Suprapubic skin (tissue), 4 donors: Measurements from ENCODE around the gene MXI1. TPM values are rescaled to one million over a fixed set of nuclear protein-coding genes. Genes with fewer than 3 reads are reported as not detected.

Experiments used
- DNase-seq, 2 donors: peaks; one replicate each; pipeline ENCODE4 v3.0.0-alpha.2; 2019; ENCODE audit warnings: low spot score in 2 of 2
- H3K27ac ChIP-seq: fragments of 200-600 bp; sonication (generic); one replicate; pipeline ENCODE4 v1.5.1; 2019
- H3K27me3 ChIP-seq: fragments of 200-600 bp; sonication (generic); one replicate; pipeline ENCODE4 v1.5.1; 2019
- H3K36me3 ChIP-seq: fragments of 200-600 bp; sonication (generic); one replicate; pipeline ENCODE4 v1.5.1; 2019
- H3K4me1 ChIP-seq: fragments of 200-600 bp; sonication (generic); one replicate; pipeline ENCODE4 v1.5.1; 2019
- H3K4me3 ChIP-seq: fragments of 200-600 bp; sonication (generic); one replicate; pipeline ENCODE4 v1.5.1; 2019; ENCODE audit warnings: mild to moderate bottlenecking
- H3K9me3 ChIP-seq: fragments of 200-600 bp; sonication (generic); one replicate; pipeline ENCODE4 v1.5.1; 2019
- CTCF ChIP-seq, 2 donors: fragments of 200-600 bp in 1 of 2; fragments of 450-650 bp in 1 of 2; sonication (generic) in 1 of 2; IDR thresholded peaks; one replicate each; pipeline ENCODE4 v1.5.1; 2016 to 2019; ENCODE audit warnings: antibody characterized with exemption in 2 of 2, mild to moderate bottlenecking in 1 of 2, moderate library complexity in 1 of 2
- EP300 ChIP-seq: sonication (generic); formaldehyde crosslinking; IDR thresholded peaks from one replicate; pipeline ENCODE4 v1.6.1; 2017; ENCODE audit warnings: antibody characterized with exemption
- POLR2A ChIP-seq, 2 donors: fragments of 450-650 bp; IDR thresholded peaks; one replicate each; pipeline ENCODE4 v1.6.1; 2017; ENCODE audit warnings: antibody characterized with exemption in 2 of 2, mild to moderate bottlenecking in 2 of 2, moderate library complexity in 2 of 2
- POLR2AphosphoS5 ChIP-seq, 3 donors: sonication (generic); formaldehyde crosslinking; IDR thresholded peaks; one replicate each; pipeline ENCODE4 v1.6.1; 2017; ENCODE audit warnings: antibody characterized with exemption in 3 of 3
- WGBS: methylation state at CpG from one replicate; pipeline ENCODE4 v1.1.5; 2018; 5-methylcytosine and 5-hydroxymethylcytosine counted together
- total RNA-seq, 4 donors: library from RNA; depleted of rRNA; stranded (reverse); fragments of >200 nt; gene quantifications; one replicate each; pipeline ENCODE4 v1.1.0, GENCODE V29; 2016

MXI1 gene
- total RNA-seq, 4 donors from 2014 or later: 64.3 to 77.9 (median 70.9) TPM

DNA sequence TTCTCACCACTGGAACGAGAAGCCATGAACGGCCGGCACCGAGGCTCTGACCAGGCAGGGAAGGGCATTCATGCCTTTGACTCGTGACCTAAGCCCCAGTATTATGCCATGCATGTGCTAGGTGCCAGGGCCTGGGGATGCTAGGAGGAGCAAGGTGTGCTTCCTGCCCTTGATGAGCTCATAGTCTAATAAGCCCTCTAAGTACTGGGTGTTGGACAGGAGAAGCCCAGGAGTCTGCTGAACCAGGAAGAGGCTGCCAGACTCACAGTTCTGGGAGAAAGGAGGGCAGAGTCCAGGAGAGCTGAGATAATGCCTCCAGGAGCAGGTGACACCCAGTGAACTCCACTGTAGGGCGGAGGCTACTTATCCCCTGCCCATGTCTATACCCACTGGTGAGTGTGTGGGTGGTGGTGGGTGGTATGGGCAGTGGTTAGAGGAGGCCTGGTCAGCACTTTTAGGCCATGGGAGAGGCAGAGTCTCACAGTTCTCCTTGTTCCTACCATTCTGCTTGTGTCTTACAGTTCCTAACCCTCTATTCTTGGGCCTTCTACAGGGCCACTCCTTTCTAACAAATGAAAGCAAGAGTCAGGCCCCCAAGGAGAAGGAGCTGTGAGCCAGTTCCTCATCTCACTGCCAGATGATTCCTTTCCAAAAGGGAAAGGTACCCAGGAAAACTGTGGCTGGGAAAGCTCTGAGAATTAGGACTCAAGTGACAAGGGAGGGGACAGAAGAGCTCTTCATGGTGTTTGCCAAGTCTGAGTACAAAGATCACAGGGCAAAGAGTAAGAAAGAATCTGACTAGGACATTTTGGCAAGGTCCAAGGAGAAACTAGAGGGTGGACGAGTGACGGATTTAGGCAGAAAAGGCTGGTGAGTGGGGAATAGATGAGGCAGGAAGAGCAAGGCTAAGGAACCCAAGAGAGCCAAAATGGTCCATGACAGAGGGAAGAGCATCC is 3.6 kb upstream of the MXI1 start:
- Histone ChIP-seq H3K9me3 (no peaks in the 10 kb centered on the region), H3K4me3 (no peak overlapping the region), H3K36me3 (no peaks in the 10 kb centered on the region), H3K27ac (no peak overlapping the region), H3K27me3 (no peaks in the 10 kb centered on the region), H3K4me1 (peaks cover 6% of the 10 kb centered on the region)
- 80% methylated on average over 7 of the region's 8 CpGs for WGBS
- no peak for DNase-seq
- TF ChIP-seq CTCF (IDR thresholded peaks at IDR 0.05) (no peak), POLR2A (IDR thresholded peaks at IDR 0.05) (no peak), EP300 (no peak), POLR2AphosphoS5 (IDR thresholded peaks at IDR 0.05) (no peak)

GRCh38 chr10:110205051-110205675 is 2.2 kb upstream of the MXI1 start:
- Histone ChIP-seq H3K4me1 (peaks cover 6% of the 10 kb centered on the region), H3K27me3 (no peaks in the 10 kb centered on the region), H3K4me3 (no peak overlapping the region), H3K27ac (no peak overlapping the region), H3K9me3 (no peaks in the 10 kb centered on the region), H3K36me3 (no peaks in the 10 kb centered on the region)
- TF ChIP-seq CTCF (IDR thresholded peaks at IDR 0.05) (no peak), POLR2AphosphoS5 (IDR thresholded peaks at IDR 0.05) (no peak), EP300 (no peak), POLR2A (IDR thresholded peaks at IDR 0.05) (no peak)
- no peak for DNase-seq
- 83% methylated on average over 12 of the region's 12 CpGs for WGBS

DNA sequence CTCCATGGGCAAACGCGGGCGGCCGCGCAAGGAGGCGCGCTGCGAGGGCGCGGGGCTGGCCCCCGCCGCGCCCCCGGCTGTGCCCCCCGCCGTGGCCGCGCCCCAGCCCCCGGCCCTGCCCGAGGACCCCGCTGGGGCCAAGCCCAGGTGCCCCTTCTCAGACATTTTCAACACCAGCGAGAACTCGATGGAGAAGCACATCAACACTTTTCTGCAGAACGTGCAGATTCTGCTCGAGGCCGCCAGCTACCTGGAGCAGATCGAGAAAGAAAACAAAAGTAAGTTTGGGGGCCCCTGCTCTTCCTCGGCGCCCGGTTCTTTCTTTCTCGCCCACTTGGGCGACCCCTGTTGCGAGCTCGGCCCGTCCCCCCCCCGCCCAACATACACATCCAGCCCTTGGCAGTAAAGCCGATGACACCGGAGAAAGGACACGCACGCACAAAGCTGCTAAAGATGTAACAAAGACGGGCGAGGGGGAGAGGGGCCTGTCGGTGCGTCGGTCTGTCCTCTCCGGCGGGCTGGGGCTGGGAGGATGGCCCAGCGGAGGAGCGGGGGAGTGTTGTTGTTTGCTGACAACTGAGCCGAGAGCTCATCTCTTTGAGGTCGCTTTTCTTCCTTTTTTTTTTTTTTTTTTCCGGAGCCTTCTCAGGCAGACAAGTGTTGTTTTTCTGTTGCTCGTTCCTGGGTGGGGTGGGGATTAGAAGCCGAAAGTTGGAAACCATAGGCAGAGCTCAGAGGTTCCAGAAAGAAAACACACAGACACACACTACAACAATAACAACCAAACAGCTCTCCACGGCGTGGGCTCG is 604 bp downstream of the MXI1 start:
- Histone ChIP-seq H3K36me3 (no peaks in the 10 kb centered on the region), H3K4me1 (peaks cover 16% of the 10 kb centered on the region), H3K9me3 (no peaks in the 10 kb centered on the region), H3K4me3 (peak overlapping the region; percentile 67), H3K27me3 (no peaks in the 10 kb centered on the region), H3K27ac (peak overlapping the region; percentile 90)
- under 1% methylated on average over 33 of the region's 57 CpGs for WGBS
- TF ChIP-seq EP300 (no peak), POLR2A (IDR thresholded peaks at IDR 0.05) (no peak), CTCF (IDR thresholded peaks at IDR 0.05) (no peak), POLR2AphosphoS5 (IDR thresholded peaks at IDR 0.05) (no peak)
- no peak for DNase-seq

DNA sequence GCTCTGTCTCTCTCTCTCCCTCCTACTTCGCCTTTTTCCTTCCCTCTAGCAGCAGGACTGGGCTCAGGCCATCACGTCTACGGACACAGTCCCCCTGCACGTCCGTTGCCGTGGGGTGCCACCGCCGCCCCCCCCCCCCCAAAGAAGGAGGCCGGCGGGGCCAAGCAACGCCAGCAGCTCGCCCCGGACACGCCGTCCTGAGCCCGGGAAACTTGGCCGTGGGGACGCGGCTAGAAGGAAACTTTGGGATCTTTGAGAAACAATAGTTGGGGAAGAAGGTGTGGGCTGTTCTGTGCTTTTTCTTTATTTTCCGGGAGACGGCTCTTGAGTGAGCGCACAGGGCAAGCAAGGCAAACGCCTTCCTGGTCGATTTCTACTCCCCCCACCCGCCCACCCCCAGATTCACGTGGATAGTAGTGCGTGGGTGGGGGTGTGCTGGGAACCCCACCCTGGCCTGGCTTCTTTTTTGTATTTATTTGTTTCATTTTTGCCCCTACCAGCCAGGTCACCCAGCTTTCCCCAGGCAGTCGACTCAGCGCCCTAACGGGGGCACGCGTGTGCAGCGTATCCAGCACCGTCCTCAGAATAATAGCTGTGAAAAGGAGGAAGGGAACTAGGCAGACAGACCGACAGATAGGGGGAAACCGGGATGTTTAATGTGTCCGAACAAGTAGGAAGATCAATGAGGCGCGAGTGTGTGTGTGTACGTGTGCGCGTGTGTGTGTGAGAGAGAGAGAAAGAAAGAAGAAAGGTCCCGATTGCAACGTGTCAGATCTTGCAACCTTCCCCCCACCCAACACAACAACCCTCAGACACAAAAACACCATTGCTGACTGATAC is 1.4 kb downstream of the MXI1 start:
- H3K9me3 ChIP-seq: no peaks in the 10 kb centered on the region
- peaks cover 16% of the 10 kb centered on the region for H3K4me1 ChIP-seq
- H3K36me3 ChIP-seq: no peaks in the 10 kb centered on the region
- TF ChIP-seq POLR2A (IDR thresholded peaks at IDR 0.05): no peak
- TF ChIP-seq POLR2AphosphoS5 (IDR thresholded peaks at IDR 0.05): no peak
- no peak for TF ChIP-seq CTCF (IDR thresholded peaks at IDR 0.05)
- TF ChIP-seq EP300: no peak
- H3K27ac ChIP-seq: peak overlapping the region; percentile 90
- no peaks in the 10 kb centered on the region for H3K27me3 ChIP-seq
- WGBS: under 1% methylated on average over 38 of the region's 44 CpGs
- no peak for DNase-seq
- H3K4me3 ChIP-seq: peak overlapping the region; percentile 67
